Ramos (cell line): ENCODE results near the gene TEFM.
"Not testable (repeated sequence)": the region's sequence is repeated elsewhere in the genome, so short reads cannot be mapped to it uniquely, and the experiment has no call there.

Experiments used
- in situ Hi-C: fragments of 300-500 bp; cut with MboI; formaldehyde crosslinking; loops from one replicate; pipeline ENCODE4 v1.14.3; 2022; ENCODE audit warnings: low sequenced_read_pairs; ENCODE audit not compliant: unreplicated experiment

Gene TEFM, protein sequence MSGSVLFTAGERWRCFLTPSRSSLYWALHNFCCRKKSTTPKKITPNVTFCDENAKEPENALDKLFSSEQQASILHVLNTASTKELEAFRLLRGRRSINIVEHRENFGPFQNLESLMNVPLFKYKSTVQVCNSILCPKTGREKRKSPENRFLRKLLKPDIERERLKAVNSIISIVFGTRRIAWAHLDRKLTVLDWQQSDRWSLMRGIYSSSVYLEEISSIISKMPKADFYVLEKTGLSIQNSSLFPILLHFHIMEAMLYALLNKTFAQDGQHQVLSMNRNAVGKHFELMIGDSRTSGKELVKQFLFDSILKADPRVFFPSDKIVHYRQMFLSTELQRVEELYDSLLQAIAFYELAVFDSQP

GRCh38 chr17:30906101-30906911 lies at the start of gene TEFM:
Gene TEFM, minus strand, starts transcription at chr17:30906238. Its CDS starts 40 bp downstream, at chr17:30906198.
- in situ Hi-C loops, result no loop called here

- in situ Hi-C loops, result no loop called here
Observed at GRCh38 chr17:30954046-30954830, 48.2 kb upstream of the TEFM start.

DNA sequence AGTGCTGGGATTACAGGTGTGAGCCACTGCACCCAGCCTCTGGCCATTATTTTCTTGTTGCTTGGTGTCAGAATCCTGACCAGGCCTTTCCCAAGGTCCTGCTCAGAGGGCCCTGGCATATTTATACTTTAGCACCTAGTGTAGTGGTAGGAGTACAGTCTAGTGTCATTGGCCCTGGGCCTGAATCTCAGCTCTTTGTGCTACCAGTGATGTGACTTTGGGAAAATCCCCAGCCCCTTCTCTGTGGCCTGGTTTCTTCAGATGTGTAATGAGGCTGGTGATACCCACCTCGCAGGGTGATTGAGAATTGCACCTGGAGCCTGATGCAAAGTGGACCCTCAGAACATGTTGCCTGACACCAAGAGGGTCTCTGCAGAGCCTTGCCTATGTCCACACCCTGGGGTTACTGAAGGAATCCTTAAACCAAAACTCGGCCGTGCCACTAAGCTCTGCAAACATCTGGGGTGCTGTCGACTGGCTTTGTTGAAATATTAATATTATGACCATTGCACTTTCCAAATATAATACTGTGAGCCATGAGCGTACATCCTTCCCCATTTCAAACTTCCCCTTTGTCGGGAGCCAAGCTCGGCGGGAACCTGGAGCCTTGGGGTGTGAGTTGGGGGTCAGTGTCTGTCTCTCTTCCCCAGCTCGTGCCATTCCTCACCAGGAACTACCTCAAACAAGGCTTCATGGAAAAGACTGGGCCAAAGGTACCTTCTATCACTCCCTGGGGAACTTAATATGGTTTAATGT lies 46.8 kb upstream of the TEFM start:
- in situ Hi-C loops, result no loop called here

DNA sequence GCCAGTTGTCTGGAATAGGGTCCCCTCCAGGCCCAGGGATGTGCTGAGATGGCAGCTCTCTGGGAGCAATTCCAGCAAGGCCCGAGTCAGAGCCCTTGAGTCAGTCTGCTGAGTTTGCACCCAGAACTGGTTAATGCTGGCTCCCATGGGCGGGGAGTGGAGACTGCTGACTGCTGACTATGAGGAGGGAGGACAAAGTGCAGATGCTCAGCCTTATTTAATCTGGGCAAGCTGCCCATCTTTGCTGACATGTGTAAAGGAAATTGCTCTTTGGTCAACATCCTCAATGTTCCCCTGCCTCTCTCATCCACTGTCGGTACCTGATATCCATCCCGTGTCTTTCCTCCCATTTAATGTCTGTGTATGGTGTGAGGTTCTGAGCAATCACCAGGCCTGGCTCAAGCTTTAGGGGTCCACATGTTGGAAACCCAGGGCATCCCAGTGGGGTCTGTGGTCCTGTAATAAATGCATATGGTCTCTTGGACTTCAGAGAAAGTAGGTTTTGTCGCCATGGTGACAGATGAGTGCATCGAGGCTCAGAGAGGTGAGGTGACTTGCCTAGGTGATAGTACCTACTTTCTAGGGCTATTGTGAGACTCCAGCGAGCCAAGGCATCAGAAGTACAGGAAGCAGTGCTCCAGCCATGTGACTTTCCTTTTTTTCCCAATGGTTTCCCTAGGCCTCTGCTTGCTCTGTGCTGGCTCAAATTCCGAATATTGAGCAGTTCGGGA lies 44.8 kb upstream of the TEFM start:
- in situ Hi-C loops, result no loop called here

GRCh38 chr17:30950189-30950588 lies 44.2 kb upstream of the TEFM start:
- in situ Hi-C loops, result no loop called here

DNA sequence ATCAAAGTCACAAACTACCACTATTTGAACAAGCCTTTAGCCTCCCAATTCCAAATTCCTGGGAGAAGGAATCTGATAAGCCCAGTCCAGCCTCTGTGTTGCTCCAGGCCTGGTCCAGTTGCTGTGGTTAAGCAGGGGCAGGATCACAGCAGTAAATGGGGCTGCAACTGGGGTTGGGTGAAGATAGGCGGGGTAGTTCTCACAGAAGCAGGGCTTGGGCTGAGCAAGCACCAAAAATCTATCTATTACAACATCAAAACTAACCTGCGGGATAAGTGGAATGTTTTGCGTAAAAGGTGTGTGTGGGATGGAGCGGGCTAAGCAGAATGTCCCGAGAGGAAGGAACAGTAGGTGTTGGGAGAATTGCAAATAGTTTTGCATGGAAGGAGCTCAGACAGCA lies 41.8 kb upstream of the TEFM start:
- in situ Hi-C loops, result no loop called here

DNA sequence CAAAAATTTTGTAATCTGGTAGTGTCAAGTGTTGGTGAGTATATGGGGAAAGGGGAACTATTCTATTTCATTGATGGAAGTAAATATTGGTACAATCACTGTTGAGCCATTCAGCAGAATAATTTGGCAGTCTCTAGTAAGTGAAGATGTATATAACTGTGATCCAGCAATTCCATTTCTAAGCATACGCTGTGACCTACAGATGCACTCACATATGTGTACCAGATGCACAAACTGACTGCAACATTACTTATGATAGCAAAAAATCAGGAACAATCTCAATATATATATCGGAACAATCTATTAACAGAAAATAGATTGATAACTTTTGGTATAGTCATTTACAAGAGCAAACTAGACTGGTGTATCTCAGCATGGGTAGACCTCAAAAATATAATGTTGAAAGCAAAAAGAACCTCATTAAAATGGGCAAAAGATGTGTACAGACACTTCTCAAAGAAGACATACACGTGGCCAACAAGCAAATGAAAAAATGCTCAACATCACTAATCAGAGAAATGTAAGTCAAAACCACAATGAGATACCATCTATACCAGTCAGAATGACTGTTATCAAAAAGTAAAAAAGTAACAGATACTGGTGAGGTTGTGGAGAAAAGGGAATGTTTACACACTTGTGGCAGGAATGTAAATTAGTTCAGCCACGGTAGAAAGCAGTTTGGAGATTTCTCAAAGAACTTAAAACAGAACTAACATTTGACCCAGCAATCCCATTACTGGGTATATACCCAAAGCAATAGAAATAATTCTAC lies 36.5 kb upstream of the TEFM start:
- in situ Hi-C loops, result no loop called here

- in situ Hi-C loops, result no loop called here
Observed at GRCh38 chr17:30939051-30939689, 33.1 kb upstream of the TEFM start.

- in situ Hi-C loops, result no loop called here
Observed at GRCh38 chr17:30933966-30934365, 27.9 kb upstream of the TEFM start.

DNA sequence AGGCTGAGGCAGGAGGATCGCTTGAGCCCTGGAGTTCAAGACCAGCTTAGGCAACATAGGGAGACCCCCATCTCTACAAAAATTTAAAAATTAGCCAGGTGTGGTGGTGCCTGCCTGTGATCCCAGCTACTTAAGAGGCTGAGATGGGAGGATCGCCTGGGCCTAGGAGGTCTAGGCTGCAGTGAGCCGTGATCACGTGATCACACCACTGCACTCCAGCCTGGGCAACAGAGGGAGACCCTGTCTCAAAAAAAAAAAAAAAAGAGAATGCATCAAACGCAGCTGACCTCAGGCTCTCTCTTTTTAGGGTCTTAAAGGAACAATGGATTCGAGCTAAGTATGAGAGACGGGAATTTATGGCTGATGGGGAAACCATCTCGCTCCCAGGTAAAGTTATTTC lies 25.5 kb upstream of the TEFM start:
- in situ Hi-C loops, result not testable (repeated sequence)

DNA sequence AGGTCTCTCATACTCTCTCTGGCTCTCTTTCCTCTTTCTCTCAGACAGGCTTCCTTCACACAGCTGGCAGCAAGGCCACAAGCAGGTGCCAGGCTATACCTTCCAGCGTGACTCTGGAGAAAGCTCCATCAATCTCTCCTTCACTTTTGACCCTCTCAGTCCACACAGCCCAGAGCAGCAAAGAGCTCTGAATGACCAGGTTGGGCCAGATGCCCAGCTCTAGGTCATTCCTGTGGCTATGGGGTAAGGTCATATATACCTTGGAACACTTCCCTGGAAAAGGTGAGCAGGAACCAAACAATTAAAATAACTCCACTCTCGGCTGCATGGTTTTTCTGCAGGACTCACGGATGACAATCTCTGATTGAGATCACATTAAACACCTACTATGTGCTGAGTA lies 24.5 kb upstream of the TEFM start:
- in situ Hi-C loops, result no loop called here

DNA sequence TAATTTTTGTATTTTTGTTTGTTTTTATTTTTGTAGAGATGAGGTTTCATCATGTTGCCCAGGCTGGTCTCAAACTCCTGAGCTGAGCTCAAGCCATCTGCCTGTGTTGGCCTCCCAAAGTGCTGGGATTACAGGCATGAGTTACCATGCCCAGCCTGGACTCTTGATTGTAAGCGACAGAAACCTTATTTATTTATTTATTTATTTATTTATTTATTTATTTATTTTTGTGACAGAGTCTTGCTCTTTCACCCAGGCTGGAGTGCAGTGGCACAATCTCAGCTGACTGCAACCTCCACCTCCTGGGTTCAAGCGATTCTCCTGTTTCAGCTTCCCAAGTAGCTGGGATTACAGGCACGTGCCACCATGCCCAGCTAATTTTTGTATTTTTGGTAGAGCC lies 23.8 kb upstream of the TEFM start:
- in situ Hi-C loops, result not testable (repeated sequence)

GRCh38 chr17:30929081-30929633 lies 23.1 kb upstream of the TEFM start:
- in situ Hi-C loops, result no loop called here

DNA sequence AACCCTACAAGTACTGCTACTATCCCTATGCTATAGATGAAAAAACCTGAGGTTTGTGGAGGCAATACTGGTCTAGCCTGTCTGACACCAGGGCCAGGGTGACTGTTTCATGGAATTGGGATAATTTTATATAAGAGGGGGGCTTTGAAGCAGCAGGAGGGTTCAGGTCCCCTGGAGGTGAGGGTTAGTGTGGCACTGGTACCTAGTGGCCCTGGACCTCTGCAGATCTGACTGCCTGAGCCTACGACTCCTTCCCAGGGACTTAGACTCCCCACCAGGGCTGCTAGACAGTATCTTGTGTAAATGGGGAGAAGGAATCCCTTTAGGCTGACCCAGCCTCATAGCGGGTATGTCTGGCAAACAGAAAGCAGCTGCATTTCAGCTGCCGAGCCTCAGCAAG lies 22.5 kb upstream of the TEFM start:
- in situ Hi-C loops, result no loop called here

DNA sequence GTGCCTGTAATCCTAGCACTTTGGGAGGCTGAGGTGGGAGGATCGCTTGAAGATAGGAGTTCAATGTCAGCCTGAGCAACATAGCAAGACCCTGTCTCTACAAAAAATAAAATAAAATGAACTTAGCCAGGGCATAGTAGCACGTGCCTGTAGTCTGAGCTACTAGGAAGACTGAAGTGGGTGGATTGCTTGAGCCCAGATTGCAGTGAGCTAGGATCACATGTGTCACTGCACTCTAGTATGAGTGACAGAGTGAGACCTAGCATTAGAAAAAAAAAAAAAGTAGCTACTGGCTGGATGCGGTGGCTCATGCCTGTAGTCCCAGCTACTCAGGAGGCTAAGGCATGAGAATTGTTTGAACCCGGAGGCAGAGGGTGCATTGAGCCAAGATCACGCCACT lies 21.7 kb upstream of the TEFM start:
- in situ Hi-C loops, result no loop called here

GRCh38 chr17:30926516-30926915 lies 20.5 kb upstream of the TEFM start:
- in situ Hi-C loops, result no loop called here

GRCh38 chr17:30924341-30924740 lies 18.3 kb upstream of the TEFM start:
- in situ Hi-C loops, result no loop called here
